GM19099 (cell line): Measurements from ENCODE around the gene NXPH2.

ENCODE experiments used
- POLR2A ChIP-seq: IDR thresholded peaks from 3 replicates; pipeline ENCODE4 v1.6.1; 2011; ENCODE audit warnings: low read depth; ENCODE audit not compliant: insufficient read length; ENCODE audit errors: extremely low read depth

Gene NXPH2

DNA sequence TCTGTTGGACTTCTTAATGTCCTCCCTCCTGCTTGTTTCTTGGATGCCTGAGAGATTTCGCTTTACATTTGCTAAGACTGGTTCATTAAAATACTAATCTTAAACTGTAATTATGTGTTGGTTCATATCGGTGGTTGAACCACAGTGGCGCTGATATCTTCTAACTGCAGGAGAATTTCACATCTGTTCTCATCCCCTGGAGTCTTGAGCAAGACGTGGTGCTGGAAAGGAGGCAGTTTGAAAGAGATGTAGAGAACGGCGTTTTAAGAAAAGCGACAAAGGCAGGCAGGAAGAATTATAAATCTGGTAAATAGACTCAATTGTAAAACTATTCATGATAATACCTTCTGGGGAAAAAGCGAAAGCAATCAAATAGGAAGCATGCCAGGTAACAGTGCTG, 79.5 kb downstream of the NXPH2 start:
- TF ChIP-seq POLR2A: no peak

DNA sequence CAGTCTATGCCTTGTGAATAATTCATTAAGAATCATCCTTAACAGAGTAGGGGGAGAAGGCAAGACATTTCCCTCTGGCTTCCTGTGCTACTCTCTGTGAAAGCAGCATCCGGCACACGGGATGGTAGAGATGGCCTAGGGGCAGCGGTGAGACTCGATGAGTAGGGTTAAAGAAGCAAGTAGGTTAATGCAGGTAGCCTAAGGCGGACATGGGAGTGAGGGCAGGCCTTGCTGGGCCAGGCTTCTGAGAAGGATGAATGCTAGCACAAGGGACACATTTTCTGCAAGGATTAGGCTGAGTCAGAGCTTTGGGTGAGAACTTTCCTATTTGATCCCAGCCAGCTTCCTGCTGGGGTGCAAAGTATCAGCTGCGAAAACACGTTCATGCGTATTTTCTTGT, 80.8 kb downstream of the NXPH2 start:
- TF ChIP-seq POLR2A: no peak

DNA sequence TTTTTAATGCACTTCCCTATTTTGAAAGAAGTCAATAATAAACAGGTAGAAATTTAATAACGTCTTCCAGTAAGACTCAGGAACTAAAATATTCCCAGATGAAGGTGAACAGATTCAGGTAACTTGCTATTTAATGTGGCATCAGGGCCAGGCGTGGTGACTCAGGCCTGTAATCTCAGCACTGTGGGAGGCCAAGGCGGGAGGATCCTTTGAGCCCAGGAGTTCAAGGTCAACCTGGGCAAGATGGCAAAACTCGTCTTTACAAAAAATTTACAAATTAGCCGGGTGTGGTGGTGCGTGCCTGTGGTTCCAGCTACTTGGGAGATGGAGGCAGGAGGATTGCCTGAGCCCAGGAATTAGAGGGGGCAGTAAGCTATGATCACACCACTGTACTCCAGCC, 81.8 kb downstream of the NXPH2 start:
- TF ChIP-seq POLR2A: no peak

DNA sequence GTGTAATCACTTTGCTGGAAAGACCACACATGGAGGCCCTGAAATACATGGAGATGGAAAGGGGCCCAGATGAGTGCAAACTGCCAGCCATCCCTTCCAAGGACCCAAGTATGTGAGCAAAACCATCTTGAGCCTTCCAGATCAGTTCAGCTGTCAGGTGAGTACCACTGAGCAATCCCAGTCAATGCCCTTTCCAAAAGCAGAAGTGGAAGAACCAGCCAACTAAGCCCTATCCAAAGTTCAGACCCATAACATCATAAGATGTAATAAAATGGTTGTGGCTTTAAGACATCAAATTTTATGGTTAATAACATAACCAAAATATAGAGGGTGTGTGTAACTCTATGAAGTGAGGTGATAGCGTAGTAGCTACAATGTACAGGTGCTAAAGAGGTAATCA, 88.5 kb downstream of the NXPH2 start:
- no peak for TF ChIP-seq POLR2A

DNA sequence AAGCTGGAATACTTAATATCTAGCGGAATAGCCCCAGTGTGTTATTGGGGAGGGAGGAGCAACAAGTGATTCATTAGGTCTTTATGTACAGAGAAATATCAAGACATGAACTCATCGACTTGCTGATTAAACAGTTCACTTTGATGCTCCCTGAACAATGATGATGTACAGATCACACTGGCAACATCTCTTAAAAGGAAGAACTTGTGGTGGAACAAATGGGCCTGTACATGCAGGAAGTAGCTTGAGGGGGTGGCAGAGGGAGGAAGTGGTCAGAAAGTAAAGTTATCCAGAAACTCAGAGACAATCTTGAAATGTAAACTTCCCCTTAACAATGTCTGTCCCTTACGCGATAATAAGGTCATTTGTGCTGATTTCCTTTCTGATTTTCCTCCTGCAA, 90.5 kb downstream of the NXPH2 start:
- TF ChIP-seq POLR2A: no peak

DNA sequence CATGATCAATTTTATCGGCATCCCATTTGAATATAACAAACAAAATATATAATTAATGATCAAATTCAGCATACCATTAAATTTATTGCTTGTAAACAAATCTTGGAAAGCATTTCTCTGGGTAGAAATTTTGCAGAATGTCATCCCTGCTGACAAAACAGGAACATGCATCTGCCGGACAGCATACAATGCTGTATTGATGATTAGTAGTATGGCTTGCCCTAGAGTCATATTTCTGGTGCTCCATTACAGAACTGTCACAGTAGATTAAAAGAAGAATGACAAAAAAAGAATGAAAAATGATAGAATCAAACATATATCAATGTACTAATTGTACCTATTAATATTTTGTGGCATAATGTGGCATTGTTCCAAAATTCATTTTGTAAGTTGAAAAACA, 98.0 kb downstream of the NXPH2 start:
- TF ChIP-seq POLR2A: no peak

DNA sequence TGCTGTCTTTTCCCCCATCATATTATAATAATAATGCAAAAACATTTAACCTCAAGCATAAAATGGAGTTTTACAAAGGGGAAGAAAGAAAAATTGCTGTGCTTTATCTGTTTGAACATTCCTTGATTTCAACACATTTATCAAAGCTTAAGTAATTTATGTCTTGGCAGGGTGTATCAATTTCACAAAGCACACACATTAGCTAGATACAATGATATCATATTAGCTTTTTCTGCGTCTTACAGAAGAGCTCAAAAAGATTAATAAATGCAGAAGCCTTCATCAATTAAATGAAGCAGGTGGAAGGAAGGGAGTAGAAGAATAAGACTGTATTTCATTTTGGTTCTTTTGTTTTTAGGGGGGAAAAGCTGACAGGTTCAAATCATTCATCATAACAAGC, 103.0 kb downstream of the NXPH2 start:
- no peak for TF ChIP-seq POLR2A

DNA sequence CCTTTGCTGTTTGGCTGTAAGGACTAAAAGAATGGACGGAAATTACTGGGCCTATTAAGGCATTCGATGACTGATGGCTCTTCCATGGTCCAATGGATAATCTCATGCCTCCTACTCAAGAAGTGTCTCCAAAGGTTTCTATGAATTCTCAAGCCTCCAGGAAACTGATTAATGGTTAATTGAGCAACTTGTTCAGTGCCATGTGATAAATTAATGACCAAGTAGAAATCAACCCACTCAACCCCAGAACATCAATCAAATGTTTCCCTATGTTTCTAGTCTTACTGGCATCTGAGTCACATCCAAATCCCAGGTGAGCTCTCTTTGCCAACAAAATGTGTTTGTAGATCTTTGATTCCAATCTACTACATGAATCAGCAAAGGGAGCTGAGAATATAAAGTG, 103.6 kb downstream of the NXPH2 start:
- no peak for TF ChIP-seq POLR2A

DNA sequence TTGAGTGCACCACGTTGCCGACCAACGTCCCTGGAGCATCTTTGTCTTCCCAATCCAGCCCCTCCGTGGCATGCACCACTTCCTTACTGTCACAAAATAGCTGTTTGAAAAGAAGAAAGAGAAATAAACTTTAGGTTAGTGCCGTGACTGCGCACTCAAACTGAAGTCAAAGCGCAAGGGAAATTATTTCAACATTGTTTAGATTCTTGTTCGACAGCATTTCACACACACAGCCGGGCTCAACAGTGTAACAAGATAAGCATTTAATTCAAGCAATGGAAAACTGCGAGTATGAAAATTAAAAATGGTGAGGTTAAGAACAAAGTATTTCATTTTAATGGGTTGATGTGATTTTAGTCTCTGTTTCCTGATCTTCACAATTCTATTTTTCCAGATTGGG, 108.6 kb downstream of the NXPH2 start:
- no peak for TF ChIP-seq POLR2A

DNA sequence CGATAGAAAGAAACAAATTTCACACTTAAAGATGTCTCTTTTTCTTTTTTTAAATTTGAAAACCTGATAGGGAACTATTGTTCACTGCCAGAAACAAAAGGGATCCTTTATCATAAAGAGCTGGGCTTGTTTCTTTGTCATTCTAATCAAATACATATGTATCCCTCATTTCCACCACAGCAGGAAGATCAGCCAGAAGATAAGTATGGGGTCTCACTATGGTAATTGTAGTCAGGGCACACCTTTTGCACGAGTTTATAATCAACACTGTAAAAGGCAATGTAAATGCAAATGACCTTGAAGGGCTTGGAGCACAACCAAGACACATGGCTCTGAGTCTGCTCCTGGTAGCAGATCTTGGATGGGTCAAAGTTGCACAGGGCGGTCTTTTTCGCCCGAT, 109.5 kb downstream of the NXPH2 start:
- TF ChIP-seq POLR2A: no peak

DNA sequence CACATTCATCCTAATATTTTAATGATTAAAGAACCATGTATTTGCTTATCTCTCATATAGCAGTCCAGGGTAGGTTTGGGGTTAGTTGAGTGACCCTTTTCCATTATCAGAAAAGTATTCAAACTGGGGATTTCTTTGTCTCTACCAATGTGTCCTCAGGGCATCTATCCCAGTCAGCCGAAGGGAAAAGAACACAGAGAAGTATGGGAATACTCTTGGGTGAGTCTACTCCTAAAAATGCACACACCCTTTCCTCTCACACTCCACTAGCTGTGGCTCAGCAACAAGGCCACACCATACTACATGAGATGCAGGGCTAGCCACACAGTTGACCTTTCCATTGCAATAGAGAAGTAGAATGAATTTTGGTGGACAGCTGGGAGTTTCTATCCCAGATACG, 114.3 kb downstream of the NXPH2 start:
- no peak for TF ChIP-seq POLR2A

DNA sequence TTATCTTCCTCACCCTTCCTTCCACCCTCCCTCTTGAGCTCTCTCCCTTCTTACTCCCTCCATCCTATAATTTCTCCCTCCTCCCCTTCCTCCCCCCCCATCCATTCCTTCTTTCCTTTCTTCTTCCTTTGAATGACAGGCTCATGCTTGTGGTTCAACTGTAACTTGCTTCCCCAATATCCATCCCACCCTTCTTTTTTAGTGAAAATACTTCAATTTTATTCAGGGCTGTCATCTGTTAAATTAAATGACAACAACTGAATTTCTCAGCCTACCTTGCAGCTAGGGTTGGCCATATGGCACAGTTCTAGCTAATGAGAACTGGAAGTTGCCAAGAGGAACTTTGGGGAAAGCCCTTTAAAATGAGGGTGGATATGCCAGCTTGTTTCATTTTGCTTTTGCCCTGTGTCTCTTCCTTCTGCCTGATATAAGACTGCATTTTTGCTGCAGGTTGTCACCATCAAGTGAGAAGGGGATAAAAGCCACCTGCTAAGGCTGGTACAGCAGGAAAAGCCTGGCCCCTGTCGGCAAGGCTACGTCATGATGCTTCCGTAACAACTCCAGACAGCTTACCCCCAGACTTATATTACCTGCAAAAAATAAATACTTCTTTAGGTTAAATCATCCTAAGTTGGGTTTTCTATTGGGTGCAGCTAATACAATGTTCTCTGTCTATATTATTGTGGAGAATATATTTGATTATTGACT, 121.8 kb downstream of the NXPH2 start:
- no peak for TF ChIP-seq POLR2A

DNA sequence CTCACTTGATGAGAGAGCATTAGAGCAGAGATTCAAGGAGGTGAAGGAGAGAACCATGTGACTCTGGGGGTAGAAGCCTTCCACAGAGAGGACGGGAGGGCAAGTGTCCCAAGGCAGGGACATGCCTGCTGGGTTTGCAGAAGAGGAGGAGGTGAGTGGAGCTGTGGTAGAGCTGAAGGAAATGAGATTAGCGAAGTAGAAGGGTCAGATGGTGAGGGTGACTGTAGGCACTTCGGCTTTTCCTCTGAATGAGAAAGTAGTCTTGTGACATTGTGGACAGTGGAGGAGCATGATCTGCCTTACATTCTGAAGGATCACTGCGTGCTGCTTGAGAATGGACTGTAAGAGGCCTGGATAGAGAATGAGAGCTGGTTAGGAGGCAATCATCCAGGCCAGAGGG, 126.0 kb downstream of the NXPH2 start:
- TF ChIP-seq POLR2A: no peak

DNA sequence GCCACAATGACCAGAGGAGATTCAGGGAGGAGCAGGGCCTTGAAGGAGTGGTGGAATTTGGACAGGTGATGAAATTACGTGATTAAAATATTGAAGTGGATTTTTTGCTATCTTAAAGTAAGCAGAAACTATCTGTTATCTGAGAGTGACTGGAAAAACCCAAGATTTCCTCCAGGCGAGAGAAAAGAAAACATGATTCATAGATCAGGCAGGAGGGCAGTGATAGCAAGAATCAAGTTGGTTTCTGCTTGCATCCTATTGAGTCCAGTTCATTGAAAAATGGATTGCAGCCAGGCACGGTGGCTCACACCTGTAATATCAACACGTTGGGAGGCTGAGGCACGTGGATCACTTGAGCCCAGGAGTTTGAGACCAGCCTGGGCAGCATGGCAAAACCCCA, 127.8 kb downstream of the NXPH2 start:
- TF ChIP-seq POLR2A: no peak

DNA sequence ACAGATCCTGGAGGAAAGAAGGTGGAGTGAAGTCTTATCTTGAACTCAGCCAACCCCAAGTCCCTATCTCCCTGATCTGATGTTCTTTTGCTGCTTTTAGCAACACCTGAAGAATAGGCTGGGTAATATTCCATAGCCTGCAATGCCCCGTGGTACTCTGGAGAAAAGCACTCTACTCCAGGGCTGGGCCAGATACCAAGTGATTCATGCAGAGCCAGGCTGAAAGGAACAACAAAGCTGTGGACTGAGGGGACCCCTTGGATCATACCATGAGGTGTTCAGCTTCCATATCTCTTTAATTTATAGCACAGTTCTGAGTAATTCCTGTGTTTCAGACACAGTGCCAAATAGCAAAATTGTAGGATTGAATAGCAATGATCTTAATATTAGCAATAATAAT, 130.6 kb downstream of the NXPH2 start:
- TF ChIP-seq POLR2A: no peak

DNA sequence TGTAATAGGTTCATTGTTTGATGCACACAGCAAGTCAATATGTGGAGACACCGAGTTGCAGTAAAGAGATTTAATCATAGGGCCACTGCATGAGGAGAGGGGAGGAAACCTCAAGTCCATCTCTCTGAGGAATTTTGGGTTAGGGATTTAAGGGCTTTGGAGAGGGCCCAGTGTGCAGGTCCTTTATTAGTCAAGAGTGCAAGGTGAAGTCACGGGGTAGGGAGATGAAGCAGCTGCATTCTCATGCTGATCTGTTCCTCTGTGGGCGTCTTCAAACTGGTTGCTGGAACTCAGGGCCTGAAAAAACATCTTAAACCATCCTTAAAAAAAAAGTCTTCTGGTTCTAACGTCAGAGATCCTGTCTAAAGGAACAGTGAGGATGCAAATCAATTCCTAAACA, 131.6 kb downstream of the NXPH2 start:
- TF ChIP-seq POLR2A: no peak
